ENCODE data around the gene ADAM33.

The ADAM33 gene

DNA sequence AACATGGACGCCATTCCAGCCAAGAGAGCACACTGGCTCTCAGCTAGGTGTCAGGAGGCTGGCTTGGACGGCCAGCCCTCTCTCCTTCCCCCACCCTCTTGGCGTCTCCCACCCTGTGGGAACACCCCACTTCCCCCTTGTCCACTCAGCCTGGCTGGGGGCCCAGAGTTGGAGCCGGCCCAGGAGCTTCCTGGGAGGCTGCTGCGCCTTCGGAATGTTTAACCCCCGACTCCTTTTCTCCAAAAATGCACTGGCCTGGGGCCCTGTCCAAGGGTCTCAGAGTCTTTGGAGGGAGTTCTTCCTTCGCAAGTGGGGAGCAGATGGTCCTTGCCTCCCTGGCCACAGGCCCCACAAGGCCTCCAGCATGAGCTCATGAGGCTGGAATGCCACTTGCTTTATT, 4.1 kb downstream of the ADAM33 start:
- no peak overlapping the region for H3K4me3 ChIP-seq (ENCODE audit: insufficient read depth, low read length, poor library complexity, severe bottlenecking)
- H3K9me3 ChIP-seq (ENCODE audit: insufficient read depth, low read length), result no peaks in the 10 kb centered on the region
- no peaks in the 10 kb centered on the region for H3K79me2 ChIP-seq (ENCODE audit: insufficient read depth, low read length)
- no peaks in the 10 kb centered on the region for H3K36me3 ChIP-seq (ENCODE audit: low read length)
- H4K20me1 ChIP-seq (ENCODE audit: low read depth, low read length), result no peaks in the 10 kb centered on the region
- H3K27me3 ChIP-seq (ENCODE audit: low read length), result no peaks in the 10 kb centered on the region
- H2AFZ ChIP-seq (ENCODE audit: low read depth, low read length, severe bottlenecking), result no peak overlapping the region
- no peaks in the 10 kb centered on the region for H3K9me2 ChIP-seq (replicated peaks; ENCODE audit: insufficient read depth, low read length)
- H3K9ac ChIP-seq (ENCODE audit: low read length), result no peak overlapping the region
- no peaks in the 10 kb centered on the region for H3F3A ChIP-seq (ENCODE audit: insufficient read depth)
- no peak overlapping the region for H3K27ac ChIP-seq (ENCODE audit: low read depth, low read length)
- no peak overlapping the region for H3K4me2 ChIP-seq (ENCODE audit: low read depth, low read length, poor library complexity, severe bottlenecking)
- TF ChIP-seq CTCF (IDR thresholded peaks at IDR 0.05; ENCODE audit: insufficient read depth, low read length, poor library complexity, severe bottlenecking), result no peak
- no peak for TF ChIP-seq EZH2phosphoT487 (conservative IDR thresholded peaks at IDR 0.05; ENCODE audit: low read length)

GRCh38 chr20:3674995-3675900, 6.6 kb downstream of the ADAM33 start:
- no peaks in the 10 kb centered on the region for H4K20me1 ChIP-seq (ENCODE audit: low read depth, low read length)
- H3K36me3 ChIP-seq (ENCODE audit: low read length), result no peaks in the 10 kb centered on the region
- H3K4me2 ChIP-seq (ENCODE audit: low read depth, low read length, poor library complexity, severe bottlenecking), result no peak overlapping the region
- H3K4me3 ChIP-seq (ENCODE audit: insufficient read depth, low read length, poor library complexity, severe bottlenecking), result no peak overlapping the region
- H3K27me3 ChIP-seq (ENCODE audit: low read length), result no peaks in the 10 kb centered on the region
- H3K9me3 ChIP-seq (ENCODE audit: insufficient read depth, low read length), result no peaks in the 10 kb centered on the region
- no peaks in the 10 kb centered on the region for H3F3A ChIP-seq (ENCODE audit: insufficient read depth)
- no peak overlapping the region for H2AFZ ChIP-seq (ENCODE audit: low read depth, low read length, severe bottlenecking)
- H3K9me2 ChIP-seq (replicated peaks; ENCODE audit: insufficient read depth, low read length), result no peaks in the 10 kb centered on the region
- H3K27ac ChIP-seq (ENCODE audit: low read depth, low read length), result no peak overlapping the region
- H3K9ac ChIP-seq (ENCODE audit: low read length), result no peak overlapping the region
- TF ChIP-seq CTCF (IDR thresholded peaks at IDR 0.05; ENCODE audit: insufficient read depth, low read length, poor library complexity, severe bottlenecking), result no peak
- no peak for TF ChIP-seq EZH2phosphoT487 (conservative IDR thresholded peaks at IDR 0.05; ENCODE audit: low read length)
- no peaks in the 10 kb centered on the region for H3K79me2 ChIP-seq (ENCODE audit: insufficient read depth, low read length)

GRCh38 chr20:3674447-3674846, 7.4 kb downstream of the ADAM33 start:
- H3K4me2 ChIP-seq (ENCODE audit: low read depth, low read length, poor library complexity, severe bottlenecking), result no peak overlapping the region
- no peak overlapping the region for H3K9ac ChIP-seq (ENCODE audit: low read length)
- no peaks in the 10 kb centered on the region for H3K79me2 ChIP-seq (ENCODE audit: insufficient read depth, low read length)
- no peaks in the 10 kb centered on the region for H3K9me2 ChIP-seq (replicated peaks; ENCODE audit: insufficient read depth, low read length)
- H3K27me3 ChIP-seq (ENCODE audit: low read length), result no peaks in the 10 kb centered on the region
- H4K20me1 ChIP-seq (ENCODE audit: low read depth, low read length), result no peaks in the 10 kb centered on the region
- no peak overlapping the region for H3K27ac ChIP-seq (ENCODE audit: low read depth, low read length)
- H3K9me3 ChIP-seq (ENCODE audit: insufficient read depth, low read length), result no peaks in the 10 kb centered on the region
- H3F3A ChIP-seq (ENCODE audit: insufficient read depth), result no peaks in the 10 kb centered on the region
- H3K4me3 ChIP-seq (ENCODE audit: insufficient read depth, low read length, poor library complexity, severe bottlenecking), result no peak overlapping the region
- no peaks in the 10 kb centered on the region for H3K36me3 ChIP-seq (ENCODE audit: low read length)
- TF ChIP-seq CTCF (IDR thresholded peaks at IDR 0.05; ENCODE audit: insufficient read depth, low read length, poor library complexity, severe bottlenecking), result no peak
- no peak for TF ChIP-seq EZH2phosphoT487 (conservative IDR thresholded peaks at IDR 0.05; ENCODE audit: low read length)
- no peak overlapping the region for H2AFZ ChIP-seq (ENCODE audit: low read depth, low read length, severe bottlenecking)
